ENCODE data around the gene RLN3.

DNA sequence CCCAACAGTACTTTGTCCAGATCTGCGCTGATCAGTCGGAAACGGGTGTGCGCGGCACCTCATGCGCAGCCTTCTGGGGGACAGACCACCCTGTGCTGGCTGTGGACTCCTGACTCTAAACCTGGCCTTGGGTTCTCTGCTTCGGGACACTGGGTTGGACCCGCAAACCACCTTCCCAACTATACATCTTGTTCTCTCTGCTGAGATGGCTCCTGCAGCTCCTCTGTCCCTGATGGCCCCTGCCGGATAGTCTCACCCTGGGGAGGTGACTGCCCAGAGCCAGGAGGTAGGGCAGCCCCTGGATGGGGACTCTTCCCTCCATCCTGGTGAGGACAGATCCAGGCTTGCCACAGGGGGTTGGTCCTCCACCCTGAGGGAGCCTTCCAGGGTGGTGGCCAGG, 45.2 kb upstream of the RLN3 start:
- no peak for TF ChIP-seq CTCF (IDR thresholded peaks at IDR 0.05)
- TF ChIP-seq POLR2A (IDR thresholded peaks at IDR 0.05), result no peak
- TF ChIP-seq EP300 (IDR thresholded peaks at IDR 0.05), result no peak
- no peak for TF ChIP-seq POLR2AphosphoS5 (IDR thresholded peaks at IDR 0.05)
